Measurements from ENCODE around the gene DCP1A.
"Not testable (repeated sequence)": the region's sequence is repeated elsewhere in the genome, so short reads cannot be mapped to it uniquely, and the experiment has no call there.

DCP1A gene

GRCh38 chr3:53327986-53328385 is 19.4 kb downstream of the DCP1A start:
- DNase-seq: not testable (repeated sequence)

GRCh38 chr3:53324105-53324504 is 23.2 kb downstream of the DCP1A start:
- DNase-seq: no peak

- peak in 1 of 3 experiments; percentile 1 for DNase-seq
These were observed 26.6 kb downstream of the DCP1A start for GRCh38 chr3:53320697-53321096.

- DNase-seq: no peak
These were observed 28.8 kb downstream of the DCP1A start for GRCh38 chr3:53318522-53318921.

- no peak for DNase-seq
These were observed 34.5 kb downstream of the DCP1A start for GRCh38 chr3:53312832-53313231.

GRCh38 chr3:53311882-53312281 is 35.5 kb downstream of the DCP1A start:
- DNase-seq: no peak

- no peak for DNase-seq
These were observed 43.4 kb downstream of the DCP1A start for GRCh38 chr3:53303957-53304356.

- no peak for DNase-seq
These were observed 43.8 kb downstream of the DCP1A start for GRCh38 chr3:53303549-53303948.

GRCh38 chr3:53300826-53301225 is 46.5 kb downstream of the DCP1A start:
- no peak for DNase-seq

GRCh38 chr3:53299611-53300023 is 47.7 kb downstream of the DCP1A start:
- peak in 2 of 3 experiments; percentile 27 to 31 for DNase-seq

- DNase-seq: no peak
These were observed 51.9 kb downstream of the DCP1A start for GRCh38 chr3:53295410-53295809.

GRCh38 chr3:53293867-53294266 is 53.5 kb downstream of the DCP1A start:
- no peak for DNase-seq

GRCh38 chr3:53288214-53288613 is 59.1 kb downstream of the DCP1A start:
- no peak for DNase-seq

- no peak for DNase-seq
These were observed 60.2 kb downstream of the DCP1A start for GRCh38 chr3:53287131-53287629.

- DNase-seq: no peak
These were observed 60.6 kb downstream of the DCP1A start for GRCh38 chr3:53286727-53287126.

- no peak for DNase-seq
These were observed 64.8 kb downstream of the DCP1A start for GRCh38 chr3:53282581-53282980.

- DNase-seq: no peak
These were observed 68.7 kb downstream of the DCP1A start for GRCh38 chr3:53278667-53279066.

GRCh38 chr3:53274938-53275605 is 72.3 kb downstream of the DCP1A start:
- DNase-seq: no peak

- no peak for DNase-seq
These were observed 74.1 kb downstream of the DCP1A start for GRCh38 chr3:53273146-53273670.

GRCh38 chr3:53269888-53270880 is 77.2 kb downstream of the DCP1A start:
- DNase-seq: peak; percentile 18 to 92 (median 69)

- DNase-seq: not testable (repeated sequence)
These were observed 78.2 kb downstream of the DCP1A start for GRCh38 chr3:53269193-53269592.

- no peak for DNase-seq
These were observed 79.6 kb downstream of the DCP1A start for GRCh38 chr3:53267766-53268165.

- no peak for DNase-seq
These were observed 82.6 kb downstream of the DCP1A start for GRCh38 chr3:53264718-53265117.

- DNase-seq: no peak
These were observed 83.4 kb downstream of the DCP1A start for GRCh38 chr3:53263907-53264306.

Data from NCI-H1417 (cell line).